Prostate gland (tissue), 2 donors: ENCODE measurements around the gene GALNT14.

Source experiments
- POLR2A ChIP-seq: fragments of 450-650 bp; IDR thresholded peaks from one replicate; pipeline ENCODE4 v1.6.1; 2016; ENCODE audit warnings: antibody characterized with exemption, mild to moderate bottlenecking
- POLR2AphosphoS5 ChIP-seq: sonication (generic); formaldehyde crosslinking; IDR thresholded peaks from one replicate; pipeline ENCODE4 v1.6.1; 2017; ENCODE audit warnings: antibody characterized with exemption
- TF ChIP-seq, protein P1 (sequence below), 4 experiments: fragments of 200-600 bp in 2 of 4; fragments of 450-650 bp in 2 of 4; sonication (generic) in 2 of 4; IDR thresholded peaks; 1 replicate in 3 of 4; 2 replicates in 1 of 4; pipeline ENCODE4 v1.5.1; 2016 to 2019; ENCODE audit warnings: antibody characterized with exemption in 4 of 4, mild to moderate bottlenecking in 2 of 4, moderate library complexity in 2 of 4

DNA sequence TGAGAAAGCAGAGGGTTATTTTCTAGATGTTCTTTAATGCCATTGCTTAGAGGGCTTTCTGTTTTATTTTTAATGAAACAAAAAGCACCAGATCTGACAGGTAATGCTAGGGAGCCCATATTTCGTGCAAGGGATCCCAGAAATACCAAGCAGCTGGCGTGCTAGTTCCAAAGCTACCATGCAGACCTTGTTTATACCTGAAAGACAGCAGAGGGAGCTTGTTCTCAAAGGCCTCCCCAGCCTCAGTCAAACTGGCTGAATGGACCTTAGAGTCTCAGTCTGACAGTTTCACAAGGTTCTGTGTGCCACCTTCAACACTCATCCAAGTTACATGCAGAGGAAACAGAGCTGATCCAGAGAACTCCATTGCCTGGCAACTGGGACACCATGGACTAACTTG lies 48.6 kb downstream of the GALNT14 start:
- TF ChIP-seq, protein P1, sequence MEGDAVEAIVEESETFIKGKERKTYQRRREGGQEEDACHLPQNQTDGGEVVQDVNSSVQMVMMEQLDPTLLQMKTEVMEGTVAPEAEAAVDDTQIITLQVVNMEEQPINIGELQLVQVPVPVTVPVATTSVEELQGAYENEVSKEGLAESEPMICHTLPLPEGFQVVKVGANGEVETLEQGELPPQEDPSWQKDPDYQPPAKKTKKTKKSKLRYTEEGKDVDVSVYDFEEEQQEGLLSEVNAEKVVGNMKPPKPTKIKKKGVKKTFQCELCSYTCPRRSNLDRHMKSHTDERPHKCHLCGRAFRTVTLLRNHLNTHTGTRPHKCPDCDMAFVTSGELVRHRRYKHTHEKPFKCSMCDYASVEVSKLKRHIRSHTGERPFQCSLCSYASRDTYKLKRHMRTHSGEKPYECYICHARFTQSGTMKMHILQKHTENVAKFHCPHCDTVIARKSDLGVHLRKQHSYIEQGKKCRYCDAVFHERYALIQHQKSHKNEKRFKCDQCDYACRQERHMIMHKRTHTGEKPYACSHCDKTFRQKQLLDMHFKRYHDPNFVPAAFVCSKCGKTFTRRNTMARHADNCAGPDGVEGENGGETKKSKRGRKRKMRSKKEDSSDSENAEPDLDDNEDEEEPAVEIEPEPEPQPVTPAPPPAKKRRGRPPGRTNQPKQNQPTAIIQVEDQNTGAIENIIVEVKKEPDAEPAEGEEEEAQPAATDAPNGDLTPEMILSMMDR (IDR thresholded peaks at IDR 0.05) = no peak
- TF ChIP-seq POLR2AphosphoS5 (no peak), POLR2A (no peak)
